Ramos (cell line): ENCODE measurements around the gene PAIP2.
"Not testable (repeated sequence)": the region's sequence is repeated elsewhere in the genome, so short reads cannot be mapped to it uniquely, and the experiment has no call there.

Experiments
- in situ Hi-C: fragments of 300-500 bp; cut with MboI; formaldehyde crosslinking; loops from one replicate; pipeline ENCODE4 v1.14.3; 2022; ENCODE audit warnings: low sequenced_read_pairs; ENCODE audit not compliant: unreplicated experiment

Gene PAIP2

GRCh38 chr5:139314276-139314675, 27.4 kb upstream of the PAIP2 start:
- in situ Hi-C loops = no loop called here

GRCh38 chr5:139315056-139315615, 26.5 kb upstream of the PAIP2 start:
- in situ Hi-C loops = no loop called here

- in situ Hi-C loops = no loop called here
Measured at GRCh38 chr5:139335811-139336210, 5.8 kb upstream of the PAIP2 start.

- in situ Hi-C loops = no loop called here
Measured at GRCh38 chr5:139340051-139340450, 1.6 kb upstream of the PAIP2 start.

- in situ Hi-C loops = no loop called here
Measured at GRCh38 chr5:139341187-139341688, 416 bp upstream of the PAIP2 start.

- in situ Hi-C loops = no loop called here
Measured at GRCh38 chr5:139342423-139342723, 719 bp downstream of the PAIP2 start.

- in situ Hi-C loops = no loop called here
Measured at GRCh38 chr5:139343476-139343875, 1.8 kb downstream of the PAIP2 start.

- in situ Hi-C loops = no loop called here
Measured at GRCh38 chr5:139344177-139344576, 2.5 kb downstream of the PAIP2 start.

GRCh38 chr5:139345442-139345841, 3.8 kb downstream of the PAIP2 start:
- in situ Hi-C loops = not testable (repeated sequence)

GRCh38 chr5:139347863-139348262, 6.2 kb downstream of the PAIP2 start:
- in situ Hi-C loops = not testable (repeated sequence)

GRCh38 chr5:139354186-139354585, 12.5 kb downstream of the PAIP2 start:
- in situ Hi-C loops = no loop called here

GRCh38 chr5:139355900-139356299, 14.2 kb downstream of the PAIP2 start:
- in situ Hi-C loops = not testable (repeated sequence)

GRCh38 chr5:139358064-139358463, 16.4 kb downstream of the PAIP2 start:
- in situ Hi-C loops = no loop called here

GRCh38 chr5:139360384-139360783, 18.7 kb downstream of the PAIP2 start:
- in situ Hi-C loops = no loop called here

GRCh38 chr5:139361835-139362429, 20.3 kb downstream of the PAIP2 start:
- in situ Hi-C loops = no loop called here

- in situ Hi-C loops = no loop called here
Measured at GRCh38 chr5:139363937-139364336, 22.3 kb downstream of the PAIP2 start.

- in situ Hi-C loops = no loop called here
Measured at GRCh38 chr5:139364466-139364865, 22.8 kb downstream of the PAIP2 start.

GRCh38 chr5:139368613-139369012, 27.0 kb downstream of the PAIP2 start:
- in situ Hi-C loops = no loop called here

GRCh38 chr5:139369181-139369580, 27.5 kb downstream of the PAIP2 start:
- in situ Hi-C loops = no loop called here

GRCh38 chr5:139371482-139372435, 30.1 kb downstream of the PAIP2 start:
- in situ Hi-C loops = no loop called here

GRCh38 chr5:139374909-139375308, 33.3 kb downstream of the PAIP2 start:
- in situ Hi-C loops = no loop called here
